Activated CD8-positive, alpha-beta T cell treated with anti-CD3 and anti-CD28 coated beads for 36 hours (primary cell): Measurements from ENCODE around the gene PET100. TPM values are rescaled to one million over a fixed set of nuclear protein-coding genes. Genes with fewer than 3 reads are reported as not detected.

ENCODE experiments used
- ATAC-seq: fragments of 200-7000 bp; cut with Tn5 transposase; one replicate; pipeline ENCODE4 v1.10.0; 2021; ENCODE audit warnings: mild to moderate bottlenecking, moderate library complexity
- CTCF ChIA-PET: fragments of 350-600 bp; sonication (Branson Sonifier 250); formaldehyde crosslinking; loops from one replicate; lab custom pipeline; 2021; ENCODE audit warnings: antibody characterized with exemption; lab: Charles Lee
- POLR2A ChIA-PET: fragments of 350-600 bp; sonication (Branson Sonifier 250); formaldehyde crosslinking; loops from one replicate; lab custom pipeline; 2021; ENCODE audit warnings: antibody characterized with exemption; lab: Charles Lee
- DNase-seq: peaks from one replicate; pipeline ENCODE4 v3.0.0-alpha.2; 2020
- H3K27ac Mint-ChIP-seq: one replicate; pipeline ENCODE4 v1.8.0; 2021; ENCODE audit warnings: mild to moderate bottlenecking, mixed read lengths
- H3K27me3 Mint-ChIP-seq: one replicate; pipeline ENCODE4 v1.8.0; 2021; ENCODE audit warnings: mixed read lengths
- H3K36me3 Mint-ChIP-seq: one replicate; pipeline ENCODE4 v1.8.0; 2021; ENCODE audit warnings: low read depth, mixed read lengths
- H3K4me1 Mint-ChIP-seq: one replicate; pipeline ENCODE4 v1.8.0; 2021; ENCODE audit warnings: low read depth, mixed read lengths
- H3K4me3 Mint-ChIP-seq: one replicate; pipeline ENCODE4 v1.8.0; 2021; ENCODE audit warnings: mild to moderate bottlenecking, moderate library complexity, mixed read lengths
- H3K9me3 Mint-ChIP-seq: one replicate; pipeline ENCODE4 v1.8.0; 2021; ENCODE audit warnings: mixed read lengths
- CTCF ChIP-seq: fragments of 200-600 bp; IDR thresholded peaks from one replicate; pipeline ENCODE4 v1.8.0; 2022; ENCODE audit warnings: antibody characterized with exemption, mild to moderate bottlenecking
- intact Hi-C: fragments of 100-400 bp; cut with micrococcal nuclease; formaldehyde crosslinking; loops from one replicate; pipeline ENCODE4 v1.10.0; 2022
- total RNA-seq, 2 experiments: library from RNA; stranded (reverse); gene quantifications; one replicate each; pipeline ENCODE4 v1.2.3, GENCODE V29; 2021

PET100 gene
- total RNA-seq, 2 experiments from 2014 or later: 71.8 to 83.3 TPM

GRCh38 chr19:7624810-7625209 lies 4.8 kb upstream of the PET100 start:
- no peak for ATAC-seq
- Mint-ChIP-seq H3K27me3 (no peaks in the 10 kb centered on the region), H3K4me1 (peaks cover 21% of the 10 kb centered on the region), H3K4me3 (no peak overlapping the region), H3K9me3 (no peaks in the 10 kb centered on the region), H3K36me3 (peaks cover 15% of the 10 kb centered on the region), H3K27ac (no peak overlapping the region)
- ChIA-PET POLR2A (no interaction called here), CTCF (interaction anchor here (1.8 kb wide), 1 partner anchor 56 kb away, joined by 4 read pairs; the partner anchor contains the start of gene TRAPPC5)
- DNase-seq: no peak
- intact Hi-C loops: no loop called here
- TF ChIP-seq CTCF: no peak

GRCh38 chr19:7625763-7626372 lies 3.7 kb upstream of the PET100 start:
- no peaks in the 10 kb centered on the region for H3K9me3 Mint-ChIP-seq
- ATAC-seq (no peak), DNase-seq (no peak)
- H3K36me3 Mint-ChIP-seq: peaks cover 13% of the 10 kb centered on the region
- no peak overlapping the region for H3K27ac Mint-ChIP-seq
- ChIA-PET CTCF (interaction anchor here (1.5 kb wide), 1 partner anchor 58 kb away, joined by 5 read pairs; no protein-coding TSS in a partner anchor), POLR2A (interaction anchor here (0.6 to 1.5 kb wide), 3 partner anchors 17 to 156 kb away, joined by 3 read pairs; no protein-coding TSS in a partner anchor)
- no peaks in the 10 kb centered on the region for H3K27me3 Mint-ChIP-seq
- TF ChIP-seq CTCF: no peak
- intact Hi-C loops: no loop called here
- no peak overlapping the region for H3K4me3 Mint-ChIP-seq
- peaks cover 29% of the 10 kb centered on the region for H3K4me1 Mint-ChIP-seq

GRCh38 chr19:7627166-7627565 lies 2.4 kb upstream of the PET100 start:
- ATAC-seq (no peak), DNase-seq (no peak)
- ChIA-PET POLR2A (interaction anchor here (0.6 to 0.8 kb wide), 2 partner anchors 10 to 105 kb away, joined by 3 read pairs; partner anchors contain the start of gene MCOLN1), CTCF (interaction anchor here (0.7 to 1.5 kb wide), 2 partner anchors 53 to 59 kb away, joined by 3 to 5 read pairs; partner anchors contain the start of gene TRAPPC5)
- no peaks in the 10 kb centered on the region for H3K27me3 Mint-ChIP-seq
- H3K36me3 Mint-ChIP-seq: peaks cover 13% of the 10 kb centered on the region
- intact Hi-C loops: no loop called here
- no peak for TF ChIP-seq CTCF
- no peaks in the 10 kb centered on the region for H3K9me3 Mint-ChIP-seq
- H3K27ac Mint-ChIP-seq: no peak overlapping the region
- peak overlapping the region; percentile 83 for H3K4me3 Mint-ChIP-seq
- peaks cover 31% of the 10 kb centered on the region for H3K4me1 Mint-ChIP-seq

- no peak for TF ChIP-seq CTCF
- Mint-ChIP-seq H3K27me3 (no peaks in the 10 kb centered on the region), H3K36me3 (peaks cover 4% of the 10 kb centered on the region), H3K4me3 (peak overlapping the region; percentile 83), H3K27ac (peak overlapping the region; percentile 93), H3K4me1 (peaks cover 31% of the 10 kb centered on the region), H3K9me3 (no peaks in the 10 kb centered on the region)
- CTCF ChIA-PET: interaction anchor here (1.1 to 4.0 kb wide), 5 partner anchors 10 to 62 kb away, joined by 4 to 18 read pairs (median 4); partner anchors contain the start of gene TRAPPC5
- intact Hi-C loops: no loop called here
- DNase-seq: no peak
- ATAC-seq: no peak
- POLR2A ChIA-PET: interaction anchor here (0.6 to 2.0 kb wide), 9 partner anchors 9 to 241 kb away, joined by 3 to 10 read pairs (median 4); partner anchors contain the start of genes PNPLA6, STXBP2 and TRAPPC5
Observed at GRCh38 chr19:7628589-7629311, 843 bp upstream of the PET100 start.
